GM12865 (cell line): ENCODE data around the gene AQP5.

Experiments used
- DNase-seq: peaks from one replicate; pipeline ENCODE4 v3.0.0; 2010; ENCODE audit warnings: low read depth
- H3K4me3 ChIP-seq: 2 replicates; pipeline ENCODE4 v1.5.1; 2011; ENCODE audit warnings: mild to moderate bottlenecking, low read depth, low read length, control low read depth
- TF ChIP-seq, protein P1 (sequence below): IDR thresholded peaks from 2 replicates; pipeline ENCODE4 v1.5.1; 2011; ENCODE audit warnings: low read length, control low read depth, low read depth, inconsistent platforms; ENCODE audit not compliant: insufficient read depth; ENCODE audit errors: missing control alignments

Gene AQP5

DNA sequence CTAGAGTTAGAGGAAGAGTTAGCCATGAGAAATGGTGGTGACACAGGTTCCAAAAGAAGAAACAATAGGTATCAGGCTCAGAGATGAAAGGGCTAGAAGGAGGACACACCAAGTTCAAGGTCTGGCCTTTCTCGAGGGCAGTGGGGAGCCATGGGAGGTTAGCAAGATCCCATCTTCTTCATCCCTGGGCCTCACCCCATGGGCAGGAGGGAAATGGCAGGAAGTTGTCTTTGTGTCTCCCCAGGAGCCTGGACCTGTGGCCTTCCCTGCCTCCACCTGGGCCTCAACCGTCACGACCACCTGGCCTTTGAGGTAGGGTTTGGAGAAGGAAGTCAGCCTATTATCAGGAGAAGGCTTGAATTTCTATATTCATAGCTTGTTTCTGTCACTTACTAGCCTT is 17.0 kb upstream of the AQP5 start:
- no peak overlapping the region for H3K4me3 ChIP-seq
- TF ChIP-seq, protein P1, sequence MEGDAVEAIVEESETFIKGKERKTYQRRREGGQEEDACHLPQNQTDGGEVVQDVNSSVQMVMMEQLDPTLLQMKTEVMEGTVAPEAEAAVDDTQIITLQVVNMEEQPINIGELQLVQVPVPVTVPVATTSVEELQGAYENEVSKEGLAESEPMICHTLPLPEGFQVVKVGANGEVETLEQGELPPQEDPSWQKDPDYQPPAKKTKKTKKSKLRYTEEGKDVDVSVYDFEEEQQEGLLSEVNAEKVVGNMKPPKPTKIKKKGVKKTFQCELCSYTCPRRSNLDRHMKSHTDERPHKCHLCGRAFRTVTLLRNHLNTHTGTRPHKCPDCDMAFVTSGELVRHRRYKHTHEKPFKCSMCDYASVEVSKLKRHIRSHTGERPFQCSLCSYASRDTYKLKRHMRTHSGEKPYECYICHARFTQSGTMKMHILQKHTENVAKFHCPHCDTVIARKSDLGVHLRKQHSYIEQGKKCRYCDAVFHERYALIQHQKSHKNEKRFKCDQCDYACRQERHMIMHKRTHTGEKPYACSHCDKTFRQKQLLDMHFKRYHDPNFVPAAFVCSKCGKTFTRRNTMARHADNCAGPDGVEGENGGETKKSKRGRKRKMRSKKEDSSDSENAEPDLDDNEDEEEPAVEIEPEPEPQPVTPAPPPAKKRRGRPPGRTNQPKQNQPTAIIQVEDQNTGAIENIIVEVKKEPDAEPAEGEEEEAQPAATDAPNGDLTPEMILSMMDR, result no peak
- no peak for DNase-seq

DNA sequence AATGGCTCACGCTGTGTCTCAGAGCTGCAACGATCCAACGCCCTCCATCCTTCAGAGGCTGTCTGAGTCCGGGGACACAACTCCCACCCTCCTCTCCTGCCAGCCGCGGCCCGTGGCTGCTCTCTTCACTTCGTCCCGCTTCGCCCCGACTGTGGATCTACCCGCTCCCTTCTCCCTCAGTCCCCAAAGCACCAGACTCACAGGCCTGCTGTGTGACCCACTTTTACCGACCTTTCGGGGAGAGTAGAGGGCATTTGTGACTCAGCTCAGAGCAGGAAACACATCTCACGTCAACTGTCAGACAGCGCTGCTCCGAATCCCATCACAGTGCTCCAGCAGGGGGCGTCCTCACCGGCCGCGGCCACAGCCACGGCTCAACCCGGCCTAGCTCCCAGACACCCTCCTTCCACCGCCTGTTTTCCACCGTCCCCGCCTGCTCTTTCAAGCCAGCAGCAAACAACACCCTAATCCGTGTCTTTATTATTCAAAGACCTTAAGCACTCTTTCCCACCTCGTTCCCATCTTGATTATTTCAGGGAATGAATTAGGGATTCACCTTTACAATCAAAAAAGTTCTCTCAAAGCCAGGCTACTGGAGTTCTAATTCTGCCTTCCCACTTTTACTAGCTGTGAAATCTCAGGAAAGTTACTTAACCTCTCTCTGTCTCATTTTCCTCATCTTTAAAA is 16.1 kb upstream of the AQP5 start:
- peak; percentile 81 for DNase-seq
- no peak overlapping the region for H3K4me3 ChIP-seq
- TF ChIP-seq, protein P1, result peak; percentile 97

DNA sequence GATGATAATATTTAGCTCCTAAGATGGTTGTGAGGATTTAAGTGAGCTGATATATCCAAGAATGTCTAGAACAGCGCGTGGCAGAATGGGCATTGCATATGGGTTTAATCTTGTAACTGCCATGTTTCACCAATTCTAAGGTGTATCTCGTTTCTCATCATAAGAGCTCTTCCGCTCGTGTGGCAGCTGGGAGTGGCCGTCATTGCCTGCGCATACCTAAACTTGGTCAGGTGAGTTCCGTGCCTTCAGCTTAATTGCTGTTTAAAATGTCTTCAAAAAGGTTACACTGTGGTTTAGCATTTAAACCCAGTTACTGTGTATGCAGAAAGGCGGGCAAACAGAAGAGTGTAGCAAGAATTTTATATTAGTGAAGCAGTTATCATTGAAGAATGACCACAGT is 15.6 kb upstream of the AQP5 start:
- TF ChIP-seq, protein P1, result no peak
- DNase-seq, result no peak
- no peak overlapping the region for H3K4me3 ChIP-seq

DNA sequence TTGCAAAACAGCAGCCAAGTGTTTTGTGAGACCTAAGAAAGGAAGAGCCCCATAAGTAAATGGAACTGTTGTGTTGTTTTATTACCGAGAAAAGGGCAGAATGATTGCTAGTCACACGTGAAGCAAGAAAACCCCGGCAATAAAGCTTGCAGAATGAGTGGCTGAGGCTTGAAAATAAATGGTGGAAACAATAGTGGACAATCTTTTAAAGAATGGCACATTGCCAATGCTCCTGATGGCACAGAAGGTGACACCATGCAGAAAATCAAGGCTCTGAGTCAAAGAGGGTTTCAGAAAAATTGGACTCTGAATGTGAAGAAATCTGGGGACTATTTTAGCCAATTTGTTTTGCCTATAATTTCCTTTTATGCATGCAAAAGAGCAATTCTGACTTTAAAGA is 15.2 kb upstream of the AQP5 start:
- TF ChIP-seq, protein P1, result no peak
- no peak overlapping the region for H3K4me3 ChIP-seq
- DNase-seq, result no peak

DNA sequence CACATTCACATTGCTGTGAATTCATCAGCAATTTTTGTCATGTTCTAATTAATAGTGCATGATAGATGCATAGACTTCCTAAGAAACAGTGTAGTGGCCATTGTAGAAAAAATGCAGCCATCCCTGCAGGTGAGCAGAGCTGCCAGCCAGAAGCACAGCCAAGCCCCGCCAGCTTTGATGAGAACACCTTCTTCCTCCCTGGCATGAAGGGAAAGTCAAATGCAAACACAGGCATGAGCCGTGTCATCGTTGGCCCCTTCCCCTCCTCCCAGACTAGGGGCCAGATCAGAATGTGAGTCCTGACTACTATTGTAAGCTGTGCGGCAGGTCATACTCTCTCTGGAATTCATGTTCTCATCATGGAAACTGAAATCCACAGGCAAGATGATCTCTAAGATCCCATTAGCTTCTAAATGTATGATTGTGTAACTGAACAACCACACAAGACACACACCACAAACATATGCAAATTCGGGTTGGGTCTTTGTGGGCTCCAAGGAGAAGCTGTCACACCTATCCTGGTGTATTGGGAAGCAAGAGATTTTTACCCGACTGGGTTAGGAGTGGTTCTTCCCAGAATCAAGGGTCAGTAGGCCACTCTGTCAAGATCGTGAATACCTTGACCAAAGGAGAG is 14.0 kb upstream of the AQP5 start:
- DNase-seq, result no peak
- H3K4me3 ChIP-seq, result no peak overlapping the region
- TF ChIP-seq, protein P1, result no peak

DNA sequence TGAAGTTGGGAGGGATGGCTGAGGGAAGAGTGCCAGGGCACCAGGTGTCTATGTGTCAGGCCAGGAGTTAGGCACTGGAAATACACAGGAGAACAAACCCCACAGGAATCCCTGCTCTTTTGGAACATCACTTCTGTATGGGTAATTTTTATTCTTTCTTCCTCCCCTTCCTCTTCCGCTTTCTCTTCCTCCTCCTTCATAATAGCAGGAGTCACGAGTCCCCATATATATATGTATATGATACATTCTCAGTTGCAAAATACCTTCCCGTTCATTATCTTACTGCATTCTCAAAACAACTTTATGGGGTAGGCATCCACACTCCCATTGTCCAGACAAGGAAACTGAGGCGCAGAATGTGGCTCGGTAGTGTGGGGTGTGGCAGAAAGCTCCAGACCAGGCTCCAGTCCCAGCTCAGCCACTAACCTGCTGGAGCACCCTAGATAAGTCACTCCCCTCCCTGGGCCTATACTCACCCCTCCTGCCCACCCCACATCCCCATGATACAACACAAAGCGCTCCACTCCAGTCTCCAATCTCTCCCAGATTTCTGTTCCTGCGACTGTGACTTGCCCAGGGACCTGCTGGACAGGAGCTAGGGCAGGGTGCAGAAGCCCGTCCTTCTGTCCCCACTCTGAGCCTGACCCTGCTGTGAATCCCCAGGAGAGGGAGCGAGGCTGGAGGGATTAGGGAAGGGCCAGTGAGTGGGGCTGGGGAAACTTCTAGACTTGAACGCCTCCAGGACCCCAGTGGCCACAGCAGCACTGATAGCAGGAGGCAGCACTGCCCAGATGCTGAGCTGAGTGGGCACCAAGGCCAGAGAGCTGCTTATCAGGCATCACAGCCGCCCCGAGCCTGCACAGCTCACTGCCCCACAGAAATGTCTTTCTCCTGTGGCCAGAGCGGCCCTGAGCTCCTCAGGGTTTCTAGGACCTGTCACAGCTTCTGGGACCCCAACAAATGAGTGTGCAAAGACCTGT is 12.5 kb upstream of the AQP5 start:
- TF ChIP-seq, protein P1, result no peak
- no peak overlapping the region for H3K4me3 ChIP-seq
- DNase-seq, result no peak
